H1 (cell line): ENCODE results near the gene ZNF618. TPM values are rescaled to one million over a fixed set of nuclear protein-coding genes. Genes with fewer than 3 reads are reported as not detected.

Source experiments
- CTCF ChIA-PET: fragments of 300-600 bp; sonication (Branson Sonifier 250); formaldehyde crosslinking; loops from one replicate; lab custom pipeline; 2021; ENCODE audit not compliant: partially characterized antibody; lab: Charles Lee
- POLR2A ChIA-PET: fragments of 300-600 bp; sonication (Branson Sonifier 250); formaldehyde crosslinking; loops from one replicate; lab custom pipeline; 2021; ENCODE audit warnings: inconsistent platforms; ENCODE audit not compliant: partially characterized antibody; lab: Charles Lee
- DNase-seq, 2 experiments: peaks; one replicate each; pipeline versions ENCODE4 v3.0.0 to v3.0.0-alpha.2; 2010 to 2022; ENCODE audit warnings: low spot score in 2 of 2, low read depth in 1 of 2, mixed read lengths in 1 of 2
- FAIRE-seq: peaks from 2 replicates; lab custom pipeline; 2011; peaks lifted over from hg19 to GRCh38; lab: Jason Lieb, UNC
- H2AFZ ChIP-seq: 2 replicates; pipeline ENCODE4 v1.8.1; 2012; ENCODE audit warnings: low read length, inconsistent platforms
- H2AK5ac ChIP-seq: 2 replicates; pipeline ENCODE4 v1.6.1; 2013; ENCODE audit warnings: low read depth, low read length
- H2BK120ac ChIP-seq: replicated peaks from 2 replicates; pipeline ENCODE3; 2013; ENCODE audit warnings: low read depth, low read length, inconsistent platforms
- H2BK12ac ChIP-seq: 2 replicates; pipeline ENCODE4 v1.6.1; 2013; ENCODE audit warnings: low read depth, low read length
- H2BK15ac ChIP-seq: 2 replicates; pipeline ENCODE4 v1.6.1; 2013; ENCODE audit warnings: low read length
- H2BK20ac ChIP-seq: 2 replicates; pipeline ENCODE4 v1.6.1; 2013; ENCODE audit warnings: low read length
- H2BK5ac ChIP-seq: 2 replicates; pipeline ENCODE4 v1.6.1; 2013; ENCODE audit warnings: low read depth, low read length
- H3K14ac ChIP-seq: 2 replicates; pipeline ENCODE4 v1.6.1; 2013; ENCODE audit warnings: inconsistent platforms; ENCODE audit not compliant: insufficient read length
- H3K18ac ChIP-seq: 2 replicates; pipeline ENCODE4 v1.6.1; 2013; ENCODE audit warnings: low read length; ENCODE audit errors: extremely low read depth
- H3K23ac ChIP-seq: 2 replicates; pipeline ENCODE4 v1.6.1; 2013; ENCODE audit warnings: inconsistent platforms; ENCODE audit not compliant: insufficient read length
- H3K23me2 ChIP-seq: 2 replicates; pipeline ENCODE4 v1.6.1; 2013; ENCODE audit warnings: low read depth, low read length
- H3K27ac ChIP-seq: 2 replicates; pipeline ENCODE4 v1.6.1; 2011; ENCODE audit warnings: low read depth, low read length, inconsistent platforms
- H3K27me3 ChIP-seq, 4 experiments: replicated peaks in 1 of 4; 1 replicate in 1 of 4; 2 replicates in 3 of 4; pipeline versions ENCODE4 v1.6.1 to v1.8.1; 2011 to 2013; ENCODE audit warnings: low read length in 3 of 4, mild to moderate bottlenecking in 3 of 4, inconsistent platforms in 2 of 4, mixed read lengths in 2 of 4, moderate library complexity in 1 of 4; ENCODE audit not compliant: control insufficient read depth in 3 of 4, insufficient read depth in 3 of 4; ENCODE audit errors: extremely low read depth in 1 of 4
- H3K36me3 ChIP-seq, 4 experiments: 2 replicates each; pipeline versions ENCODE4 v1.6.1 to v1.8.1; 2011 to 2013; ENCODE audit warnings: mild to moderate bottlenecking in 4 of 4, low read length in 3 of 4, moderate library complexity in 2 of 4, control low read depth in 1 of 4, inconsistent platforms in 1 of 4; ENCODE audit not compliant: insufficient read depth in 4 of 4, control insufficient read depth in 2 of 4
- H3K4ac ChIP-seq: replicated peaks from 2 replicates; pipeline ENCODE3; 2013; ENCODE audit warnings: low read length, low read depth, mixed read lengths, inconsistent platforms; ENCODE audit not compliant: insufficient read length
- H3K4me1 ChIP-seq, 4 experiments: replicated peaks in 1 of 4; 1 replicate in 1 of 4; 2 replicates in 3 of 4; pipeline versions ENCODE4 v1.6.1 to v1.8.1; 2011 to 2013; ENCODE audit warnings: low read length in 3 of 4, inconsistent platforms in 2 of 4, mixed read lengths in 1 of 4; ENCODE audit not compliant: insufficient read depth in 4 of 4, control insufficient read depth in 3 of 4
- H3K4me2 ChIP-seq, 2 experiments: 2 replicates each; pipeline versions ENCODE4 v1.6.1 to v1.8.1; 2011 to 2013; ENCODE audit warnings: low read depth in 2 of 2, low read length in 2 of 2, control low read depth in 1 of 2, inconsistent platforms in 1 of 2, mild to moderate bottlenecking in 1 of 2; ENCODE audit not compliant: insufficient read depth in 1 of 2
- H3K4me3 ChIP-seq, 4 experiments: fragments of 200-600, 300-600 bp in 1 of 4; sonication (generic), shearing (Covaris generic), sonication (Bioruptor Twin) in 1 of 4; 2 replicates each; pipeline versions ENCODE4 v1.5.1 to v1.8.1; 2011 to 2016; ENCODE audit warnings: low read length in 4 of 4, low read depth in 3 of 4, control low read depth in 2 of 4, inconsistent platforms in 2 of 4, mild to moderate bottlenecking in 2 of 4, mixed read lengths in 1 of 4, moderate library complexity in 1 of 4; ENCODE audit not compliant: insufficient read depth in 2 of 4; ENCODE audit errors: extremely low read depth in 1 of 4
- H3K56ac ChIP-seq: replicated peaks from 2 replicates; pipeline ENCODE3; 2013; ENCODE audit warnings: low read depth, mild to moderate bottlenecking, mixed read lengths, low read length, inconsistent platforms; ENCODE audit not compliant: insufficient read length
- H3K79me1 ChIP-seq: 2 replicates; pipeline ENCODE4 v1.6.1; 2013; ENCODE audit warnings: low read depth, low read length, control low read depth
- H3K79me2 ChIP-seq, 2 experiments: 2 replicates each; pipeline versions ENCODE4 v1.6.1 to v1.8.1; 2012 to 2013; ENCODE audit warnings: low read length in 2 of 2, mild to moderate bottlenecking in 2 of 2, inconsistent platforms in 1 of 2; ENCODE audit not compliant: insufficient read depth in 2 of 2, control insufficient read depth in 1 of 2
- H3K9ac ChIP-seq, 4 experiments: replicated peaks in 1 of 4; 1 replicate in 1 of 4; 2 replicates in 3 of 4; pipeline versions ENCODE4 v1.6.1 to v1.8.1; 2011 to 2013; ENCODE audit warnings: low read depth in 3 of 4, low read length in 3 of 4, control low read depth in 2 of 4, mild to moderate bottlenecking in 2 of 4, moderate library complexity in 2 of 4, inconsistent platforms in 1 of 4; ENCODE audit errors: extremely low read depth in 1 of 4
- H3K9me3 ChIP-seq, 2 experiments: 2 replicates each; pipeline versions ENCODE4 v1.6.1 to v1.8.1; 2012 to 2013; ENCODE audit warnings: mild to moderate bottlenecking in 2 of 2, moderate library complexity in 2 of 2, control low read depth in 1 of 2, inconsistent platforms in 1 of 2, low read depth in 1 of 2, low read length in 1 of 2, mixed read lengths in 1 of 2; ENCODE audit not compliant: insufficient read depth in 2 of 2
- H4K20me1 ChIP-seq, 2 experiments: replicated peaks in 1 of 2; 2 replicates each; pipeline versions ENCODE3 to v1.8.1; 2011 to 2013; ENCODE audit warnings: inconsistent platforms in 2 of 2, low read length in 2 of 2, mild to moderate bottlenecking in 1 of 2; ENCODE audit not compliant: insufficient read depth in 2 of 2, control insufficient read depth in 1 of 2
- H4K5ac ChIP-seq: 2 replicates; pipeline ENCODE4 v1.6.1; 2013; ENCODE audit warnings: low read length, low read depth, mixed read lengths, inconsistent platforms; ENCODE audit not compliant: insufficient read length
- H4K8ac ChIP-seq: 2 replicates; pipeline ENCODE4 v1.8.0; 2013; ENCODE audit warnings: mild to moderate bottlenecking, moderate library complexity, low read length, inconsistent platforms; ENCODE audit not compliant: insufficient read depth; ENCODE audit errors: extremely low read depth
- H4K91ac ChIP-seq: replicated peaks from 2 replicates; pipeline ENCODE3; 2013; ENCODE audit warnings: low read length, mixed read lengths, inconsistent platforms; ENCODE audit not compliant: insufficient read length
- ASH2L ChIP-seq: fragments of 200-600, 300-600 bp; sonication (generic); IDR thresholded peaks from one replicate; pipeline ENCODE4 v1.7.1; 2017; ENCODE audit warnings: low read length
- BCL11A ChIP-seq, 2 experiments: IDR thresholded peaks; one replicate each; pipeline ENCODE4 v1.6.1; 2011; ENCODE audit warnings: low read depth in 2 of 2, low read length in 2 of 2, mild to moderate bottlenecking in 2 of 2
- CTBP2 ChIP-seq: IDR thresholded peaks from 2 replicates; pipeline ENCODE4 v1.7.0; 2011; ENCODE audit warnings: borderline replicate concordance, mild to moderate bottlenecking, moderate library complexity, mixed read lengths, low read length; ENCODE audit not compliant: insufficient read depth, insufficient read length
- RFX5 ChIP-seq: IDR thresholded peaks from 2 replicates; pipeline ENCODE4 v1.6.1; 2011; ENCODE audit warnings: low read depth, low read length, improper control_type of control experiment, borderline replicate concordance
- RNF2 ChIP-seq: fragments of 200-900, 300-1000 bp; sonication (generic); IDR thresholded peaks from 2 replicates; pipeline ENCODE4 v1.7.1; 2016; ENCODE audit warnings: borderline replicate concordance, low read depth, mild to moderate bottlenecking, antibody characterized with exemption, low read length; ENCODE audit not compliant: poor library complexity, severe bottlenecking; ENCODE audit errors: missing control alignments
- SIN3A ChIP-seq, 2 experiments: IDR thresholded peaks in 1 of 2; conservative IDR thresholded peaks in 1 of 2; 2 replicates each; pipeline ENCODE4 v1.6.1; 2011 to 2012; ENCODE audit warnings: low read length in 2 of 2, improper control_type of control experiment in 1 of 2, low read depth in 1 of 2, mild to moderate bottlenecking in 1 of 2
- WGBS, 2 experiments: shearing (Covaris generic) in 1 of 2; methylation state at CpG; one replicate each; pipeline versions ENCODE4 v1.1.6 to v1.1.7; 2013 to 2015; ENCODE audit warnings: low lambda C conversion rate in 2 of 2, mixed read lengths in 2 of 2, inconsistent platforms in 1 of 2, low coverage in 1 of 2, missing lambda C conversion rate in 1 of 2; ENCODE audit not compliant: insufficient replicate concordance in 2 of 2, insufficient coverage in 1 of 2, insufficient read length in 1 of 2; ENCODE audit errors: extremely low coverage in 1 of 2, missing lambda C conversion rate in 1 of 2; 5-methylcytosine and 5-hydroxymethylcytosine counted together
- polyA plus RNA-seq, 7 experiments: library from polyadenylated mRNA; depleted of rRNA in 3 of 7; stranded (reverse) in 5 of 7; unstranded in 2 of 7; fragments of >200 nt in 5 of 7; fragments of 200-250 nt in 2 of 7; gene quantifications; 1 replicate in 5 of 7; 2 replicates in 1 of 7; 4 replicates in 1 of 7; pipeline versions ENCODE4 v1.2.1 to v1.2.3, GENCODE V29; 2011 to 2013; ENCODE audit warnings: missing spikeins in 2 of 7, mixed read lengths in 2 of 7
- total RNA-seq: library from RNA; stranded (reverse); fragmentation: NEBNext Ultra II Directional; extraction: Animal tissue kit (Norgen Biotek cat#: 25700); gene quantifications from 2 replicates; pipeline ENCODE4 v1.2.1, GENCODE V29; 2021
- TF ChIP-seq, protein P1 (sequence below): IDR thresholded peaks from 2 replicates; pipeline ENCODE4 v1.6.1; 2012; ENCODE audit warnings: low read length, inconsistent platforms

ZNF618 gene
- total and polyA plus RNA-seq, 2 of the 8 experiments (the other 6 are each of a cell fraction or from before 2014, with no cell fraction given) = 9.6 to 28.5 TPM

DNA sequence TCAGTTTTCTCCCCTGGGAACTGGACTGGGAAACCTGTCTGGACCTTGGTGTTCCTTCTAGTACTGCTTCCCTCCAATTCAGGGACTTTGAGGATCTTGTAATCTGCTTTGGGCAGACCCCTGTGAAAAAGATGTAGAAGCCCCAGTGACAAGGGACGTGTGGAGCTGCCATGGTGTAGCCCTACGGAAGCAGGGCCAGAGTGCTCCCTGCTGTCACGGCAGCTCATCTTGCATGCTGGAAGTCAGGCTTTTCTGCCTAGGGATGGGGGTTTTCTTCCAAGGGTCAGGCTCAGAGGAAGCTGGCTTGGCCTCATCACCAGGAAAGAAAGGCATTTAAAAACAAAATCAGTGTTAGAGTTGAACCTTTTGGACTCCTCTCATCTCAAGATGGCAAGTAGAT is 115.6 kb downstream of the ZNF618 start:
- H3K23ac ChIP-seq = no peak overlapping the region

More for the DNA sequence above, 115.6 kb downstream of the ZNF618 start:
- H3K14ac ChIP-seq = no peak overlapping the region
- H3K4me2 ChIP-seq = no peak overlapping the region
- H4K5ac ChIP-seq = no peak overlapping the region
- ChIA-PET POLR2A (interaction anchor here (1.0 kb wide), 1 partner anchor 12 kb away, joined by 3 read pairs; no protein-coding TSS in a partner anchor), CTCF (interaction anchor here (1.0 to 2.4 kb wide), 6 partner anchors 10 to 116 kb away, joined by 3 to 13 read pairs (median 5); partner anchors contain the start of gene ZNF618)
- DNase-seq (no peak), FAIRE-seq (no peak)
- no peaks in the 10 kb centered on the region for H3K27me3 ChIP-seq
- H4K20me1 ChIP-seq = peaks cover 0 to 4% of the 10 kb centered on the region in 2 experiments
- no peak overlapping the region for H2BK5ac ChIP-seq
- H4K91ac ChIP-seq = no peak overlapping the region
- H3K79me1 ChIP-seq = 0 out of 2 replicates have a peak, but pooled peaks cover 3% of the 10 kb centered on the region
- H2AK5ac ChIP-seq = no peak overlapping the region
- no peak overlapping the region for H2BK120ac ChIP-seq
- H3K27ac ChIP-seq = no peak overlapping the region
- no peak overlapping the region for H3K18ac ChIP-seq
- H3K4ac ChIP-seq = no peak overlapping the region
- no peak overlapping the region for H3K56ac ChIP-seq
- no peak overlapping the region for H3K4me3 ChIP-seq
- H3K79me2 ChIP-seq = no peaks in the 10 kb centered on the region
- H3K9ac ChIP-seq = no peak overlapping the region
- H3K23me2 ChIP-seq = no peaks in the 10 kb centered on the region
- no peak overlapping the region for H2AFZ ChIP-seq
- H2BK12ac ChIP-seq = no peak overlapping the region
- H3K9me3 ChIP-seq = no peaks in the 10 kb centered on the region
- no peak overlapping the region for H2BK15ac ChIP-seq
- H4K8ac ChIP-seq = no peak overlapping the region
- no peak overlapping the region for H2BK20ac ChIP-seq
- TF ChIP-seq, protein P1, sequence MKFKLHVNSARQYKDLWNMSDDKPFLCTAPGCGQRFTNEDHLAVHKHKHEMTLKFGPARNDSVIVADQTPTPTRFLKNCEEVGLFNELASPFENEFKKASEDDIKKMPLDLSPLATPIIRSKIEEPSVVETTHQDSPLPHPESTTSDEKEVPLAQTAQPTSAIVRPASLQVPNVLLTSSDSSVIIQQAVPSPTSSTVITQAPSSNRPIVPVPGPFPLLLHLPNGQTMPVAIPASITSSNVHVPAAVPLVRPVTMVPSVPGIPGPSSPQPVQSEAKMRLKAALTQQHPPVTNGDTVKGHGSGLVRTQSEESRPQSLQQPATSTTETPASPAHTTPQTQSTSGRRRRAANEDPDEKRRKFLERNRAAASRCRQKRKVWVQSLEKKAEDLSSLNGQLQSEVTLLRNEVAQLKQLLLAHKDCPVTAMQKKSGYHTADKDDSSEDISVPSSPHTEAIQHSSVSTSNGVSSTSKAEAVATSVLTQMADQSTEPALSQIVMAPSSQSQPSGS = no peak
- TF ChIP-seq SIN3A (conservative IDR thresholded peaks at IDR 0.05 in 1 of 2, IDR thresholded peaks at IDR 0.05 in 1 of 2; ENCODE audit: low read depth in 1 of 2, low read length in 2 of 2) (no peak), CTBP2 (no peak), RNF2 (no peak), ASH2L (no peak), RFX5 (no peak), BCL11A (IDR thresholded peaks at IDR 0.05; ENCODE audit: low read depth in 2 of 2, low read length in 2 of 2) (no peak)
- H3K36me3 ChIP-seq = peaks cover 0 to 8% (median 4%) of the 10 kb centered on the region in 4 experiments; a peak in 2 of 8 replicates
- 92% methylated on average over 3 of the region's 3 CpGs; no CpG with 5 or more reads in 1 of the 2 experiments for WGBS, 2 experiments
- H3K4me1 ChIP-seq = no peaks in the 10 kb centered on the region
